NCI-H2081 (cell line): Measurements from ENCODE around the gene MPZL2.
"Not testable (repeated sequence)": the region's sequence is repeated elsewhere in the genome, so short reads cannot be mapped to it uniquely, and the experiment has no call there.

Experiments used
- DNase-seq, 2 experiments: peaks; one replicate each; lab custom pipeline; 2025; lab: John Stamatoyannopoulos, UW

MPZL2 gene

GRCh38 chr11:118263695-118264568, at the start of gene MPZL2:
TSS of gene MPZL2 (minus strand) at chr11:118264297. CDS start at chr11:118264153, 144 bp downstream.
- peak; percentile 17 to 37 for DNase-seq

- DNase-seq, result no peak
Measured at GRCh38 chr11:118313242-118313641, 49.1 kb upstream of the MPZL2 start.

- no peak for DNase-seq
Measured at GRCh38 chr11:118312328-118312727, 48.2 kb upstream of the MPZL2 start.

GRCh38 chr11:118311518-118311917, 47.4 kb upstream of the MPZL2 start:
- DNase-seq, result no peak

- no peak for DNase-seq
Measured at GRCh38 chr11:118310781-118311485, 46.8 kb upstream of the MPZL2 start.

- no peak for DNase-seq
Measured at GRCh38 chr11:118310271-118310670, 46.2 kb upstream of the MPZL2 start.

- not testable (repeated sequence) for DNase-seq
Measured at GRCh38 chr11:118308995-118309528, 45.0 kb upstream of the MPZL2 start.

GRCh38 chr11:118306556-118306955, 42.5 kb upstream of the MPZL2 start:
- no peak for DNase-seq

- no peak for DNase-seq
Measured at GRCh38 chr11:118305726-118306125, 41.6 kb upstream of the MPZL2 start.

- DNase-seq, result no peak
Measured at GRCh38 chr11:118304568-118305248, 40.6 kb upstream of the MPZL2 start, which contains the start of gene CD3E. TSS of gene CD3E (plus strand) at chr11:118304730. CDS start at chr11:118304953, 223 bp downstream.

- DNase-seq, result no peak
Measured at GRCh38 chr11:118304227-118304567, 40.1 kb upstream of the MPZL2 start.

GRCh38 chr11:118301600-118302195, 37.6 kb upstream of the MPZL2 start:
- no peak for DNase-seq

- DNase-seq, result no peak
Measured at GRCh38 chr11:118295815-118296454, 31.8 kb upstream of the MPZL2 start.

- DNase-seq, result no peak
Measured at GRCh38 chr11:118295199-118295598, 31.1 kb upstream of the MPZL2 start.

GRCh38 chr11:118294053-118294452, 30.0 kb upstream of the MPZL2 start:
- no peak for DNase-seq

GRCh38 chr11:118291477-118292135, 27.5 kb upstream of the MPZL2 start:
- no peak for DNase-seq

GRCh38 chr11:118290923-118291322, 26.8 kb upstream of the MPZL2 start:
- no peak for DNase-seq

GRCh38 chr11:118289401-118289800, 25.3 kb upstream of the MPZL2 start:
- DNase-seq, result no peak

GRCh38 chr11:118287006-118287405, 22.9 kb upstream of the MPZL2 start:
- DNase-seq, result no peak

- DNase-seq, result no peak
Measured at GRCh38 chr11:118286545-118286944, 22.4 kb upstream of the MPZL2 start.
